Psoas muscle (tissue), 8 donors: ENCODE measurements around the gene CSK. TPM values are rescaled to one million over a fixed set of nuclear protein-coding genes. Genes with fewer than 3 reads are reported as not detected.

Experiments
- ATAC-seq, 4 donors: fragments of 200-7000 bp; cut with Tn5 transposase; one replicate each; pipeline ENCODE4 v1.9.1; 2020; ENCODE audit warnings: moderate library complexity in 3 of 4, mild to moderate bottlenecking in 2 of 4
- DNase-seq, 2 donors: peaks; one replicate each; pipeline ENCODE4 v3.0.0-alpha.2; 2020
- H3K27ac ChIP-seq: fragments of 200-600 bp; one replicate; pipeline ENCODE4 v1.8.0; 2022
- H3K27me3 ChIP-seq, 3 donors: fragments of 200-600 bp in 1 of 3; one replicate each; pipeline versions ENCODE4 v1.6.1 to v1.8.0; 2013 to 2022; ENCODE audit warnings: low read length in 2 of 3, mild to moderate bottlenecking in 2 of 3, moderate library complexity in 1 of 3; ENCODE audit not compliant: insufficient read depth in 3 of 3
- H3K36me3 ChIP-seq, 2 donors: fragments of 200-600 bp in 1 of 2; one replicate each; pipeline versions ENCODE4 v1.6.1 to v1.8.0; 2013 to 2022; ENCODE audit warnings: low read depth in 1 of 2, mild to moderate bottlenecking in 1 of 2, moderate library complexity in 1 of 2; ENCODE audit not compliant: insufficient read depth in 1 of 2
- H3K4me1 ChIP-seq: fragments of 200-600 bp; one replicate; pipeline ENCODE4 v1.8.0; 2022
- H3K4me3 ChIP-seq: fragments of 200-600 bp; one replicate; pipeline ENCODE4 v1.8.0; 2022; ENCODE audit warnings: mild to moderate bottlenecking
- H3K9me3 ChIP-seq: fragments of 200-600 bp; one replicate; pipeline ENCODE4 v1.8.0; 2022
- CTCF ChIP-seq: fragments of 200-600 bp; IDR thresholded peaks from one replicate; pipeline ENCODE4 v1.8.0; 2022; ENCODE audit warnings: antibody characterized with exemption
- WGBS, 3 donors: extraction: QIAGEN DNeasy Blood & Tissue Kit; methylation state at CpG; one replicate each; pipeline versions ENCODE4 v1.1.6 to v1.1.7; 2013; 5-methylcytosine and 5-hydroxymethylcytosine counted together
- intact Hi-C, 2 donors: fragments of 100-400 bp; cut with DNase I; formaldehyde crosslinking; loops; one replicate each; pipeline versions ENCODE4 v1.11.0 to v1.14.2; 2022
- polyA plus RNA-seq, 3 donors: library from polyadenylated mRNA; stranded (reverse); fragments of 200-250 nt; gene quantifications; one replicate each; pipeline ENCODE4 v1.2.3, GENCODE V29; 2013
- total RNA-seq, 4 donors: library from RNA; stranded (reverse); fragmentation: NEBNext Ultra II Directional in 2 of 4; extraction: Animal tissue kit (Norgen Biotek cat#: 25700) in 2 of 4; gene quantifications; one replicate each; pipeline versions ENCODE4 v1.2.1 to v1.2.4, GENCODE V29; 2021 to 2023
- donor health status: healthy with polysubstance abuse.
- donor health status: DM: no; HTN: no; CAD: no; lungs with moderate emphysema.
- donor health status: Bipolar disorder and iron deficiency.
- donor health status: healthy.
- donor health status: DM: yes; HTN: yes; CAD: no.
- donor health status: DM: no; HTN: no; CAD: no.
- donor health status: DM: no; HTN: no; CAD: no.
- donor health status: DM: yes; HTN: yes; CAD: no.

Gene CSK
- total and polyA plus RNA-seq, 7 donors: 12.2 to 29.6 (median 16.3) TPM

- Histone ChIP-seq H3K4me3 (no peak overlapping the region), H3K27ac (no peak overlapping the region), H3K4me1 (peaks cover 7% of the 10 kb centered on the region), H3K9me3 (no peaks in the 10 kb centered on the region), H3K36me3 (peaks cover 4 to 41% of the 10 kb centered on the region in 2 donors), H3K27me3 (no peaks in the 10 kb centered on the region)
- intact Hi-C loops: no loop called here
- ATAC-seq (no peak), DNase-seq (no peak)
- no peak for TF ChIP-seq CTCF
- 54 to 66% (median 59%) methylated on average over 6 of the region's 6 CpGs for WGBS, 3 donors
These were observed 23.1 kb downstream of the CSK start for GRCh38 chr15:74804935-74805334.

GRCh38 chr15:74807282-74807681, 25.4 kb downstream of the CSK start:
- TF ChIP-seq CTCF: no peak
- intact Hi-C loops: no loop called here
- DNase-seq: no peak

GRCh38 chr15:74808078-74808839, 26.4 kb downstream of the CSK start:
- ATAC-seq (peak; percentile 38 to 54 (median 54)), DNase-seq (no peak)
- Histone ChIP-seq H3K4me3 (no peak overlapping the region), H3K4me1 (peaks cover 4% of the 10 kb centered on the region), H3K36me3 (peaks cover 4 to 13% of the 10 kb centered on the region in 2 donors), H3K9me3 (no peaks in the 10 kb centered on the region), H3K27me3 (no peaks in the 10 kb centered on the region), H3K27ac (no peak overlapping the region)
- 53 to 67% (median 57%) methylated on average over 18 of the region's 18 CpGs for WGBS, 3 donors
- intact Hi-C loops: no loop called here
- no peak for TF ChIP-seq CTCF

More at GRCh38 chr15:74807282-74807681, 25.4 kb downstream of the CSK start:
- no peak overlapping the region for H3K4me3 ChIP-seq
- peak in 2 of 4 donors; percentile 16 to 22 for ATAC-seq
- H3K27ac ChIP-seq: no peak overlapping the region
- H3K4me1 ChIP-seq: peaks cover 4% of the 10 kb centered on the region
- H3K36me3 ChIP-seq: peaks cover 4 to 23% of the 10 kb centered on the region in 2 donors
- 48 to 58% (median 58%) methylated on average over 5 of the region's 5 CpGs for WGBS, 3 donors
- H3K9me3 ChIP-seq: no peaks in the 10 kb centered on the region
- H3K27me3 ChIP-seq: no peaks in the 10 kb centered on the region

- intact Hi-C loops: no loop called here
- Histone ChIP-seq H3K4me3 (no peak overlapping the region), H3K27ac (no peak overlapping the region), H3K9me3 (no peaks in the 10 kb centered on the region), H3K36me3 (peaks cover 0 to 8% of the 10 kb centered on the region in 2 donors), H3K27me3 (no peaks in the 10 kb centered on the region), H3K4me1 (peaks cover 4% of the 10 kb centered on the region)
- ATAC-seq (no peak), DNase-seq (no peak)
- WGBS, 3 donors: 68 to 71% (median 71%) methylated on average over 4 of the region's 4 CpGs
- no peak for TF ChIP-seq CTCF
These were observed 27.0 kb downstream of the CSK start for GRCh38 chr15:74808840-74809229.
